IMR-90 (cell line): ENCODE data around the gene ANP32A. TPM values are rescaled to one million over a fixed set of nuclear protein-coding genes. Genes with fewer than 3 reads are reported as not detected.

Source experiments
- ATAC-seq: fragments of 200-7000 bp; cut with Tn5 transposase; 2 replicates; pipeline ENCODE4 v1.9.1; 2020; ENCODE audit warnings: low read depth, mild to moderate bottlenecking, moderate library complexity
- BruUV-seq: library from RNA; stranded (reverse); fragments of 400-500 nt; replicated peaks from 2 replicates; lab custom pipeline; 2021; lab: Mats Ljungman, UMichigan
- CTCF ChIA-PET: fragments of 300-600 bp; formaldehyde crosslinking; extraction: SDS; loops from one replicate; lab custom pipeline; 2021; ENCODE audit warnings: antibody characterized with exemption; lab: Yijun Ruan, JAX
- POLR2A ChIA-PET: fragments of 300-600 bp; sonication (Branson Sonifier 250); formaldehyde crosslinking; loops from one replicate; lab custom pipeline; 2022; ENCODE audit warnings: antibody characterized with exemption; ENCODE audit not compliant: unreplicated experiment; lab: Charles Lee
- DNase-seq: peaks from one replicate; pipeline ENCODE4 v3.0.0; 2013
- H2AFZ ChIP-seq: replicated peaks from 2 replicates; pipeline ENCODE3; 2013; ENCODE audit warnings: low read length, mild to moderate bottlenecking; ENCODE audit not compliant: poor library complexity
- H2AK5ac ChIP-seq: 2 replicates; pipeline ENCODE4 v1.6.1; 2013; ENCODE audit warnings: low read depth, low read length, inconsistent platforms
- H2AK9ac ChIP-seq: replicated peaks from 2 replicates; pipeline ENCODE3; 2013; ENCODE audit warnings: mild to moderate bottlenecking, low read depth, low read length, moderate library complexity; ENCODE audit not compliant: poor library complexity
- H2BK120ac ChIP-seq: 2 replicates; pipeline ENCODE4 v1.6.1; 2013; ENCODE audit warnings: low read depth, low read length, inconsistent platforms
- H2BK15ac ChIP-seq: 3 replicates; pipeline ENCODE4 v1.6.1; 2013; ENCODE audit warnings: low read depth, low read length, inconsistent platforms
- H2BK20ac ChIP-seq: 2 replicates; pipeline ENCODE4 v1.6.1; 2013; ENCODE audit warnings: low read depth, mild to moderate bottlenecking, inconsistent platforms, low read length, moderate library complexity
- H2BK5ac ChIP-seq: 2 replicates; pipeline ENCODE4 v1.6.1; 2013; ENCODE audit warnings: mild to moderate bottlenecking, low read depth, low read length, inconsistent platforms; ENCODE audit not compliant: poor library complexity, severe bottlenecking
- H3K14ac ChIP-seq: replicated peaks from 2 replicates; pipeline ENCODE4 v1.6.1; 2013; ENCODE audit warnings: low read depth, low read length, inconsistent platforms
- H3K18ac ChIP-seq: 2 replicates; pipeline ENCODE4 v1.6.1; 2013; ENCODE audit warnings: low read depth, low read length, control low read depth
- H3K23ac ChIP-seq: 2 replicates; pipeline ENCODE4 v1.6.1; 2013; ENCODE audit warnings: low read depth, low read length, inconsistent platforms
- H3K27ac ChIP-seq: 2 replicates; pipeline ENCODE4 v1.5.1; 2013; ENCODE audit warnings: mild to moderate bottlenecking, control low read depth, low read length; ENCODE audit not compliant: insufficient read depth
- H3K27me3 ChIP-seq: 2 replicates; pipeline ENCODE4 v1.6.1; 2013; ENCODE audit warnings: low read length; ENCODE audit not compliant: control insufficient read depth, insufficient read depth
- H3K36me3 ChIP-seq: 2 replicates; pipeline ENCODE4 v1.6.1; 2013; ENCODE audit warnings: low read length, mixed read lengths; ENCODE audit not compliant: control insufficient read depth, insufficient read depth
- H3K4ac ChIP-seq: 2 replicates; pipeline ENCODE4 v1.6.1; 2013; ENCODE audit warnings: low read depth, low read length, inconsistent platforms
- H3K4me1 ChIP-seq: 2 replicates; pipeline ENCODE4 v1.6.1; 2013; ENCODE audit warnings: low read length, mixed read lengths; ENCODE audit not compliant: control insufficient read depth, insufficient read depth
- H3K4me2 ChIP-seq: 2 replicates; pipeline ENCODE4 v1.6.1; 2013; ENCODE audit warnings: low read depth, mild to moderate bottlenecking, control low read depth, low read length, moderate library complexity
- H3K4me3 ChIP-seq: 2 replicates; pipeline ENCODE4 v1.5.1; 2013; ENCODE audit warnings: low read depth, mild to moderate bottlenecking, control low read depth, low read length, moderate library complexity; ENCODE audit not compliant: insufficient read depth
- H3K56ac ChIP-seq: 2 replicates; pipeline ENCODE4 v1.6.1; 2013; ENCODE audit warnings: low read length, inconsistent platforms; ENCODE audit not compliant: insufficient read depth; ENCODE audit errors: extremely low read depth
- H3K79me1 ChIP-seq, 2 experiments: 2 replicates each; pipeline ENCODE4 v1.6.1; 2013; ENCODE audit warnings: low read length in 2 of 2, inconsistent platforms in 1 of 2, low read depth in 1 of 2
- H3K9ac ChIP-seq: 2 replicates; pipeline ENCODE4 v1.6.1; 2013; ENCODE audit warnings: low read depth, low read length, control low read depth
- H3K9me1 ChIP-seq: 2 replicates; pipeline ENCODE4 v1.6.1; 2013; ENCODE audit warnings: low read length, inconsistent platforms; ENCODE audit not compliant: insufficient read depth
- H3K9me3 ChIP-seq: 2 replicates; pipeline ENCODE4 v1.6.1; 2013; ENCODE audit warnings: low read length; ENCODE audit not compliant: control insufficient read depth, insufficient read depth
- H4K20me1 ChIP-seq: 2 replicates; pipeline ENCODE4 v1.6.1; 2013; ENCODE audit warnings: low read length, inconsistent platforms; ENCODE audit not compliant: insufficient read depth
- H4K5ac ChIP-seq: 2 replicates; pipeline ENCODE4 v1.6.1; 2013; ENCODE audit warnings: mild to moderate bottlenecking, low read depth, low read length, control low read depth
- H4K8ac ChIP-seq, 2 experiments: 2 replicates each; pipeline ENCODE4 v1.6.1; 2013; ENCODE audit warnings: low read depth in 2 of 2, low read length in 2 of 2, control low read depth in 1 of 2, inconsistent platforms in 1 of 2
- H4K91ac ChIP-seq: 2 replicates; pipeline ENCODE4 v1.6.1; 2013; ENCODE audit warnings: low read depth, low read length, inconsistent platforms; ENCODE audit not compliant: insufficient read depth
- BHLHE40 ChIP-seq: fragments of 150-350 bp; IDR thresholded peaks from 2 replicates; pipeline ENCODE4 v1.6.1; 2016; ENCODE audit warnings: mild to moderate bottlenecking, low read depth, low read length
- CEBPB ChIP-seq: IDR thresholded peaks from 2 replicates; pipeline ENCODE4 v1.6.1; 2012; ENCODE audit warnings: low read depth, low read length, improper control_type of control experiment
- CHD1 ChIP-seq: IDR thresholded peaks from 2 replicates; pipeline ENCODE4 v1.6.1; 2012; ENCODE audit warnings: low read depth, low read length, improper control_type of control experiment
- ELK1 ChIP-seq: fragments of 150-350 bp; IDR thresholded peaks from 2 replicates; pipeline ENCODE4 v1.6.1; 2016; ENCODE audit warnings: low read depth, mild to moderate bottlenecking, low read length, moderate library complexity, borderline replicate concordance
- FOS ChIP-seq: fragments of 150-350 bp; IDR thresholded peaks from 2 replicates; pipeline ENCODE4 v1.6.1; 2016; ENCODE audit warnings: low read depth, low read length
- MAZ ChIP-seq: IDR thresholded peaks from 2 replicates; pipeline ENCODE4 v1.6.1; 2012; ENCODE audit warnings: low read depth, mild to moderate bottlenecking, low read length, improper control_type of control experiment, moderate library complexity, borderline replicate concordance
- NFE2L2 ChIP-seq: fragments of 150-350 bp; IDR thresholded peaks from 2 replicates; pipeline ENCODE4 v1.6.1; 2016; ENCODE audit warnings: low read depth, mild to moderate bottlenecking, low read length
- POLR2A ChIP-seq: IDR thresholded peaks from 2 replicates; pipeline ENCODE4 v1.6.1; 2012; ENCODE audit warnings: mild to moderate bottlenecking, low read depth, low read length
- RAD21 ChIP-seq: IDR thresholded peaks from 2 replicates; pipeline ENCODE4 v1.6.1; 2012; ENCODE audit warnings: low read length, improper control_type of control experiment
- RCOR1 ChIP-seq: IDR thresholded peaks from 2 replicates; pipeline ENCODE4 v1.6.1; 2012; ENCODE audit warnings: mild to moderate bottlenecking, low read length, improper control_type of control experiment; ENCODE audit not compliant: insufficient replicate concordance
- RFX5 ChIP-seq: IDR thresholded peaks from 2 replicates; pipeline ENCODE4 v1.8.0; 2012; ENCODE audit warnings: low read depth, mild to moderate bottlenecking, low read length, moderate library complexity
- SMC3 ChIP-seq: fragments of 150-350 bp; IDR thresholded peaks from 2 replicates; pipeline ENCODE4 v1.6.1; 2016; ENCODE audit warnings: low read depth, mild to moderate bottlenecking, antibody characterized with exemption, low read length, moderate library complexity
- WGBS, 2 experiments: methylation state at CpG; one replicate each; pipeline versions ENCODE4 v1.1.5 to v1.1.7; 2013; ENCODE audit warnings: missing lambda C conversion rate in 2 of 2; ENCODE audit not compliant: insufficient read length in 1 of 2; ENCODE audit errors: extremely low coverage in 2 of 2; 5-methylcytosine and 5-hydroxymethylcytosine counted together
- dilution Hi-C: fragments of 300-500 bp; cut with HindIII; formaldehyde crosslinking; loops from one replicate; pipeline ENCODE4 v1.14.3; 2018; ENCODE audit warnings: low sequenced_read_pairs; ENCODE audit not compliant: unreplicated experiment
- in situ Hi-C: fragments of 300-500 bp; cut with MboI; formaldehyde crosslinking; loops from 3 replicates; pipeline ENCODE4 v1.14.3; 2019; ENCODE audit warnings: low sequenced_read_pairs, inconsistent platforms, mixed read lengths
- intact Hi-C: fragments of 100-400 bp; cut with micrococcal nuclease; formaldehyde crosslinking; loops from 2 replicates; pipeline ENCODE4 v1.10.0; 2022
- polyA plus RNA-seq, 3 experiments: library from polyadenylated mRNA; depleted of rRNA; stranded (reverse); fragments of >200 nt; gene quantifications; 2 replicates each; pipeline ENCODE4 v1.2.3, GENCODE V29; 2012; ENCODE audit warnings: low replicate concordance in 1 of 3
- total RNA-seq: library from RNA; depleted of rRNA; stranded (reverse); fragments of >200 nt; gene quantifications from 2 replicates; pipeline ENCODE4 v1.2.3, GENCODE V29; 2012

The ANP32A gene
- total and polyA plus RNA-seq, 2 of the 4 experiments (the other 2 are of a cell fraction) = 62.4 to 72.8 TPM

- H3K4me2 ChIP-seq = no peak overlapping the region
- no peak overlapping the region for H2BK5ac ChIP-seq
- H2AFZ ChIP-seq = no peak overlapping the region
- no peaks in the 10 kb centered on the region for H3K9me1 ChIP-seq
- no peak for TF ChIP-seq FOS
- no peak for TF ChIP-seq SMC3
- no peak for TF ChIP-seq RCOR1
- TF ChIP-seq RFX5 = no peak
- TF ChIP-seq CHD1 = no peak
- no peak for TF ChIP-seq MAZ
- no peak for TF ChIP-seq NFE2L2
- no peak for TF ChIP-seq BHLHE40
- no peak for TF ChIP-seq ELK1
- TF ChIP-seq RAD21 = no peak
- TF ChIP-seq CEBPB = no peak
- TF ChIP-seq POLR2A = no peak
- H3K9me3 ChIP-seq = no peaks in the 10 kb centered on the region
- CTCF ChIA-PET = no interaction called here
- H3K9ac ChIP-seq = no peak overlapping the region
- in situ Hi-C loops = no loop called here
- H3K18ac ChIP-seq = no peak overlapping the region
- no peak for DNase-seq
- no peak overlapping the region for H3K14ac ChIP-seq
- WGBS, 2 experiments = no CpG with 5 or more reads among the region's 3 CpGs
- no peak overlapping the region for H3K4ac ChIP-seq
- dilution Hi-C loops = no loop called here
- no peak overlapping the region for H3K56ac ChIP-seq
- H3K4me3 ChIP-seq = no peak overlapping the region
- POLR2A ChIA-PET = no interaction called here
- H3K27ac ChIP-seq = no peak overlapping the region
- peaks cover 3% of the 10 kb centered on the region; the same call in 1 of the 2 replicates for H3K4me1 ChIP-seq
- no peak overlapping the region for H2BK120ac ChIP-seq
- H3K27me3 ChIP-seq = peaks cover 5% of the 10 kb centered on the region
- intact Hi-C loops = loop anchor here (5.0 kb wide), 1 partner anchor 91 kb away; no protein-coding TSS in a partner anchor
- H2AK5ac ChIP-seq = no peak overlapping the region
- no peak overlapping the region for H2AK9ac ChIP-seq
- no peak overlapping the region for H4K5ac ChIP-seq
- no peak overlapping the region for H2BK15ac ChIP-seq
- no peak overlapping the region for H4K8ac ChIP-seq
- no peaks in the 10 kb centered on the region for H3K36me3 ChIP-seq
- no peaks in the 10 kb centered on the region for H4K20me1 ChIP-seq
- H2BK20ac ChIP-seq = no peak overlapping the region
- no TSS peak for BruUV-seq
- ATAC-seq = no peak
- peaks cover 7 to 16% of the 10 kb centered on the region in 2 experiments; a peak in 2 of 4 replicates for H3K79me1 ChIP-seq
- H3K23ac ChIP-seq = no peak overlapping the region
- no peak overlapping the region for H4K91ac ChIP-seq
These were observed 2.1 kb upstream of the ANP32A start for GRCh38 chr15:68822818-68823217.
